Panc1 (cell line): Measurements from ENCODE around the gene VARS1. TPM values are rescaled to one million over a fixed set of nuclear protein-coding genes. Genes with fewer than 3 reads are reported as not detected.

Source experiments
- ATAC-seq: fragments of 200-7000 bp; cut with Tn5 transposase; 2 replicates; pipeline ENCODE4 v1.9.1; 2020; ENCODE audit warnings: mild to moderate bottlenecking, moderate library complexity
- BruUV-seq: library from RNA; stranded (reverse); fragments of 400-500 nt; replicated peaks from 2 replicates; lab custom pipeline; 2021; lab: Mats Ljungman, UMichigan
- CTCF ChIA-PET: fragments of 300-600 bp; sonication (Branson Sonifier 250); formaldehyde crosslinking; loops from one replicate; lab custom pipeline; 2022; ENCODE audit warnings: antibody characterized with exemption; lab: Charles Lee
- POLR2A ChIA-PET: fragments of 300-600 bp; sonication (Branson Sonifier 250); formaldehyde crosslinking; loops from one replicate; lab custom pipeline; 2022; ENCODE audit warnings: antibody characterized with exemption; lab: Charles Lee
- DNase-seq: peaks from one replicate; pipeline ENCODE4 v3.0.0-alpha.2; 2010; ENCODE audit warnings: low read depth, low spot score
- H3K27ac ChIP-seq: 2 replicates; pipeline ENCODE4 v1.5.1; 2011; ENCODE audit warnings: mild to moderate bottlenecking, low read length, inconsistent platforms
- H3K27me3 ChIP-seq: fragments of 200-500 bp; sonication (Bioruptor generic); 2 replicates; pipeline ENCODE4 v1.6.0; 2014; ENCODE audit warnings: low read length, inconsistent platforms; ENCODE audit not compliant: control insufficient read depth, insufficient read depth
- H3K36me3 ChIP-seq: fragments of 200-500 bp; sonication (Bioruptor generic); 2 replicates; pipeline ENCODE4 v1.5.1; 2014; ENCODE audit warnings: inconsistent platforms, mild to moderate bottlenecking, low read length, moderate library complexity; ENCODE audit not compliant: control insufficient read depth, insufficient read depth
- H3K4me1 ChIP-seq: 2 replicates; pipeline ENCODE4 v1.5.1; 2011; ENCODE audit warnings: inconsistent platforms, mild to moderate bottlenecking, low read length, moderate library complexity; ENCODE audit not compliant: control insufficient read depth, insufficient read depth
- H3K4me3 ChIP-seq, 2 experiments: 2 replicates each; pipeline ENCODE4 v1.5.1; 2011 to 2012; ENCODE audit warnings: low read depth in 2 of 2, low read length in 2 of 2, mild to moderate bottlenecking in 2 of 2, inconsistent platforms in 1 of 2, moderate library complexity in 1 of 2
- H3K9me3 ChIP-seq: fragments of 200-500 bp; sonication (Bioruptor generic); 2 replicates; pipeline ENCODE4 v1.5.1; 2014; ENCODE audit warnings: low read depth, mild to moderate bottlenecking, inconsistent platforms, low read length, moderate library complexity; ENCODE audit not compliant: control insufficient read depth, insufficient read depth
- CTCF ChIP-seq: fragments of 450-650 bp; IDR thresholded peaks from 2 replicates; pipeline ENCODE4 v1.5.1; 2017; ENCODE audit warnings: mild to moderate bottlenecking
- POLR2AphosphoS5 ChIP-seq: IDR thresholded peaks from 2 replicates; pipeline ENCODE4 v1.6.1; 2012; ENCODE audit warnings: mild to moderate bottlenecking, low read depth, low read length, moderate library complexity
- REST ChIP-seq, 2 experiments: IDR thresholded peaks; 2 replicates each; pipeline ENCODE4 v1.6.1; 2011 to 2012; ENCODE audit warnings: low read depth in 2 of 2, control low read depth in 1 of 2, low read length in 1 of 2, mild to moderate bottlenecking in 1 of 2, moderate library complexity in 1 of 2; ENCODE audit not compliant: insufficient read depth in 1 of 2
- SIN3A ChIP-seq: IDR thresholded peaks from 2 replicates; pipeline ENCODE4 v1.6.1; 2012; ENCODE audit warnings: low read depth, mild to moderate bottlenecking, low read length, moderate library complexity, borderline replicate concordance; ENCODE audit not compliant: insufficient read depth
- TCF7L2 ChIP-seq: IDR thresholded peaks from 2 replicates; pipeline ENCODE4 v1.6.1; 2011; ENCODE audit warnings: mild to moderate bottlenecking, low read depth, low read length, inconsistent platforms
- in situ Hi-C: cut with HindIII; loops from 2 replicates; pipeline ENCODE4 v1.10.0; 2016; ENCODE audit warnings: low sequenced_read_pairs, low pct_unique_long_range_greater_than_20kb
- intact Hi-C: fragments of 100-400 bp; cut with micrococcal nuclease; formaldehyde crosslinking; loops from one replicate; pipeline ENCODE4 v1.10.0; 2022; ENCODE audit not compliant: unreplicated experiment
- total RNA-seq: library from RNA; stranded (reverse); gene quantifications from one replicate; pipeline ENCODE4 v1.2.1, GENCODE V29; 2021; ENCODE audit not compliant: unreplicated experiment

VARS1 gene
- total RNA-seq, 1 experiment from 2014 or later: 229 TPM

GRCh38 chr6:31765910-31766794 lies 29.4 kb downstream of the VARS1 start:
- Histone ChIP-seq H3K27me3 (no peaks in the 10 kb centered on the region), H3K27ac (no peak overlapping the region), H3K4me1 (no peaks in the 10 kb centered on the region), H3K9me3 (no peaks in the 10 kb centered on the region), H3K36me3 (no peaks in the 10 kb centered on the region), H3K4me3 (no peak overlapping the region)
- ATAC-seq (no peak), DNase-seq (no peak)
- CTCF ChIA-PET: no interaction called here
- intact Hi-C loops: no loop called here
- in situ Hi-C loops: no loop called here
- TF ChIP-seq TCF7L2 (no peak), POLR2AphosphoS5 (no peak), REST (IDR thresholded peaks at IDR 0.05; ENCODE audit: insufficient read depth in 1 of 2, low read depth in 2 of 2, low read length in 1 of 2) (no peak), SIN3A (no peak), CTCF (no peak)
- no TSS peak for BruUV-seq
- POLR2A ChIA-PET: no interaction called here

- Histone ChIP-seq H3K4me3 (no peak overlapping the region), H3K27me3 (no peaks in the 10 kb centered on the region), H3K4me1 (no peaks in the 10 kb centered on the region), H3K9me3 (no peaks in the 10 kb centered on the region), H3K27ac (no peak overlapping the region), H3K36me3 (no peaks in the 10 kb centered on the region)
- CTCF ChIA-PET: no interaction called here
- DNase-seq: no peak
- in situ Hi-C loops (no loop called here), intact Hi-C loops (no loop called here)
- TF ChIP-seq POLR2AphosphoS5 (no peak), REST (IDR thresholded peaks at IDR 0.05; ENCODE audit: insufficient read depth in 1 of 2, low read depth in 2 of 2, low read length in 1 of 2) (no peak), TCF7L2 (no peak), CTCF (no peak), SIN3A (no peak)
- ATAC-seq: no peak
- POLR2A ChIA-PET: no interaction called here
- no TSS peak for BruUV-seq
Measured at GRCh38 chr6:31765559-31765909, 30.0 kb downstream of the VARS1 start.
